ENCODE data around the gene OSBPL9.

OSBPL9 gene

GRCh38 chr1:51581238-51581637, 35.7 kb upstream of the OSBPL9 start:
- H3K4me3 ChIP-seq (ENCODE audit: low read depth, low read length), result no peak overlapping the region
- no peak for TF ChIP-seq CTCF (IDR thresholded peaks at IDR 0.05; ENCODE audit: low read depth, low read length)
- DNase-seq, result no peak
- no peaks in the 10 kb centered on the region for H3K27me3 ChIP-seq
- no peaks in the 10 kb centered on the region for H3K4me1 ChIP-seq
- H3K36me3 ChIP-seq, result no peaks in the 10 kb centered on the region
- no peaks in the 10 kb centered on the region for H3K9me3 ChIP-seq

- H3K4me1 ChIP-seq, result no peaks in the 10 kb centered on the region
- H3K27me3 ChIP-seq, result no peaks in the 10 kb centered on the region
- TF ChIP-seq CTCF (IDR thresholded peaks at IDR 0.05; ENCODE audit: low read depth, low read length), result no peak
- H3K4me3 ChIP-seq (ENCODE audit: low read depth, low read length), result no peak overlapping the region
- DNase-seq, result no peak
- H3K36me3 ChIP-seq, result no peaks in the 10 kb centered on the region
- no peaks in the 10 kb centered on the region for H3K9me3 ChIP-seq
These were observed 33.4 kb upstream of the OSBPL9 start for GRCh38 chr1:51583532-51583931.

GRCh38 chr1:51584021-51584420, 32.9 kb upstream of the OSBPL9 start:
- TF ChIP-seq CTCF (IDR thresholded peaks at IDR 0.05; ENCODE audit: low read depth, low read length), result no peak
- no peaks in the 10 kb centered on the region for H3K4me1 ChIP-seq
- H3K4me3 ChIP-seq (ENCODE audit: low read depth, low read length), result no peak overlapping the region
- H3K27me3 ChIP-seq, result no peaks in the 10 kb centered on the region
- no peaks in the 10 kb centered on the region for H3K36me3 ChIP-seq
- no peaks in the 10 kb centered on the region for H3K9me3 ChIP-seq
- no peak for DNase-seq

GRCh38 chr1:51592711-51593110, 24.2 kb upstream of the OSBPL9 start:
- DNase-seq, result no peak
- Histone ChIP-seq H3K4me3 (ENCODE audit: low read depth, low read length) (no peak overlapping the region), H3K27me3 (no peaks in the 10 kb centered on the region), H3K4me1 (no peaks in the 10 kb centered on the region), H3K36me3 (no peaks in the 10 kb centered on the region), H3K9me3 (no peaks in the 10 kb centered on the region)
- TF ChIP-seq CTCF (IDR thresholded peaks at IDR 0.05; ENCODE audit: low read depth, low read length), result no peak

- Histone ChIP-seq H3K4me3 (ENCODE audit: low read depth, low read length) (no peak overlapping the region), H3K27me3 (no peaks in the 10 kb centered on the region), H3K9me3 (no peaks in the 10 kb centered on the region), H3K4me1 (no peaks in the 10 kb centered on the region), H3K36me3 (no peaks in the 10 kb centered on the region)
- no peak for TF ChIP-seq CTCF (IDR thresholded peaks at IDR 0.05; ENCODE audit: low read depth, low read length)
- no peak for DNase-seq
These were observed 22.2 kb upstream of the OSBPL9 start for GRCh38 chr1:51594716-51595115.

GRCh38 chr1:51600529-51600928, 16.4 kb upstream of the OSBPL9 start:
- H3K27me3 ChIP-seq, result no peaks in the 10 kb centered on the region
- no peaks in the 10 kb centered on the region for H3K9me3 ChIP-seq
- H3K36me3 ChIP-seq, result no peaks in the 10 kb centered on the region
- DNase-seq, result no peak
- no peak for TF ChIP-seq CTCF (IDR thresholded peaks at IDR 0.05; ENCODE audit: low read depth, low read length)
- no peak overlapping the region for H3K4me3 ChIP-seq (ENCODE audit: low read depth, low read length)
- no peaks in the 10 kb centered on the region for H3K4me1 ChIP-seq

Data from BE2C (cell line).